Measurements from ENCODE around the gene GLI2. TPM values are rescaled to one million over a fixed set of nuclear protein-coding genes. Genes with fewer than 3 reads are reported as not detected.
A peak's percentile ranks its signal among the peaks of the same experiment; 100 is the strongest.

Gene GLI2
- polyA plus RNA-seq, 4 donors = 10.1 to 17.0 (median 11.5) TPM

GRCh38 chr2:120711694-120712093 lies 24.0 kb upstream of the GLI2 start:
- DNase-seq (ENCODE audit: low read depth in 4 of 4, low spot score in 2 of 4) = no peak

- peak in 1 of 4 donors; percentile 33 for DNase-seq (ENCODE audit: low read depth in 4 of 4, low spot score in 2 of 4)
Measured at GRCh38 chr2:120712180-120712681, 23.4 kb upstream of the GLI2 start.

GRCh38 chr2:120715353-120715752 lies 20.3 kb upstream of the GLI2 start:
- no peak for DNase-seq (ENCODE audit: low read depth in 4 of 4, low spot score in 2 of 4)

- no peak for DNase-seq (ENCODE audit: low read depth in 4 of 4, low spot score in 2 of 4)
Measured at GRCh38 chr2:120715941-120716340, 19.7 kb upstream of the GLI2 start.

- DNase-seq (ENCODE audit: low read depth in 4 of 4, low spot score in 2 of 4) = no peak
Measured at GRCh38 chr2:120716641-120717585, 18.8 kb upstream of the GLI2 start.

GRCh38 chr2:120719491-120719890 lies 16.2 kb upstream of the GLI2 start:
- no peak for DNase-seq (ENCODE audit: low read depth in 4 of 4, low spot score in 2 of 4)

- DNase-seq (ENCODE audit: low read depth in 4 of 4, low spot score in 2 of 4) = no peak
Measured at GRCh38 chr2:120720231-120720630, 15.4 kb upstream of the GLI2 start.

- no peak for DNase-seq (ENCODE audit: low read depth in 4 of 4, low spot score in 2 of 4)
Measured at GRCh38 chr2:120720746-120721375, 14.8 kb upstream of the GLI2 start.

- no peak for DNase-seq (ENCODE audit: low read depth in 4 of 4, low spot score in 2 of 4)
Measured at GRCh38 chr2:120722246-120722567, 13.5 kb upstream of the GLI2 start.

- no peak for DNase-seq (ENCODE audit: low read depth in 4 of 4, low spot score in 2 of 4)
Measured at GRCh38 chr2:120722568-120723421, 12.9 kb upstream of the GLI2 start.

- no peak for DNase-seq (ENCODE audit: low read depth in 4 of 4, low spot score in 2 of 4)
Measured at GRCh38 chr2:120726245-120726644, 9.4 kb upstream of the GLI2 start.

GRCh38 chr2:120729406-120730399 lies 6.0 kb upstream of the GLI2 start:
- no peak for DNase-seq (ENCODE audit: low read depth in 4 of 4, low spot score in 2 of 4)

- no peak for DNase-seq (ENCODE audit: low read depth in 4 of 4, low spot score in 2 of 4)
Measured at GRCh38 chr2:120731175-120731574, 4.5 kb upstream of the GLI2 start.

GRCh38 chr2:120732506-120733237 lies 3.0 kb upstream of the GLI2 start:
- no peak for DNase-seq (ENCODE audit: low read depth in 4 of 4, low spot score in 2 of 4)

GRCh38 chr2:120733238-120733932 lies 2.3 kb upstream of the GLI2 start:
- no peak for DNase-seq (ENCODE audit: low read depth in 4 of 4, low spot score in 2 of 4)

- DNase-seq (ENCODE audit: low read depth in 4 of 4, low spot score in 2 of 4) = peak in 1 of 4 donors; percentile 56
Measured at GRCh38 chr2:120734930-120735651, 577 bp upstream of the GLI2 start.

- DNase-seq (ENCODE audit: low read depth in 4 of 4, low spot score in 2 of 4) = no peak
Measured at GRCh38 chr2:120736202-120736623, 545 bp downstream of the GLI2 start.

Measured in left renal cortex interstitium (tissue), 4 donors.